ENCODE data around the gene ATP7A.

ATP7A gene

GRCh38 chrX:78027798-78028197 lies 117.3 kb downstream of the ATP7A start:
- TF ChIP-seq, protein P1, sequence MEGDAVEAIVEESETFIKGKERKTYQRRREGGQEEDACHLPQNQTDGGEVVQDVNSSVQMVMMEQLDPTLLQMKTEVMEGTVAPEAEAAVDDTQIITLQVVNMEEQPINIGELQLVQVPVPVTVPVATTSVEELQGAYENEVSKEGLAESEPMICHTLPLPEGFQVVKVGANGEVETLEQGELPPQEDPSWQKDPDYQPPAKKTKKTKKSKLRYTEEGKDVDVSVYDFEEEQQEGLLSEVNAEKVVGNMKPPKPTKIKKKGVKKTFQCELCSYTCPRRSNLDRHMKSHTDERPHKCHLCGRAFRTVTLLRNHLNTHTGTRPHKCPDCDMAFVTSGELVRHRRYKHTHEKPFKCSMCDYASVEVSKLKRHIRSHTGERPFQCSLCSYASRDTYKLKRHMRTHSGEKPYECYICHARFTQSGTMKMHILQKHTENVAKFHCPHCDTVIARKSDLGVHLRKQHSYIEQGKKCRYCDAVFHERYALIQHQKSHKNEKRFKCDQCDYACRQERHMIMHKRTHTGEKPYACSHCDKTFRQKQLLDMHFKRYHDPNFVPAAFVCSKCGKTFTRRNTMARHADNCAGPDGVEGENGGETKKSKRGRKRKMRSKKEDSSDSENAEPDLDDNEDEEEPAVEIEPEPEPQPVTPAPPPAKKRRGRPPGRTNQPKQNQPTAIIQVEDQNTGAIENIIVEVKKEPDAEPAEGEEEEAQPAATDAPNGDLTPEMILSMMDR (IDR thresholded peaks at IDR 0.05; ENCODE audit: insufficient read depth, low read depth, low read length, missing control alignments): no peak
- no peak for DNase-seq (ENCODE audit: low read depth)
- H3K4me3 ChIP-seq (ENCODE audit: low read depth, low read length): no peak overlapping the region

DNA sequence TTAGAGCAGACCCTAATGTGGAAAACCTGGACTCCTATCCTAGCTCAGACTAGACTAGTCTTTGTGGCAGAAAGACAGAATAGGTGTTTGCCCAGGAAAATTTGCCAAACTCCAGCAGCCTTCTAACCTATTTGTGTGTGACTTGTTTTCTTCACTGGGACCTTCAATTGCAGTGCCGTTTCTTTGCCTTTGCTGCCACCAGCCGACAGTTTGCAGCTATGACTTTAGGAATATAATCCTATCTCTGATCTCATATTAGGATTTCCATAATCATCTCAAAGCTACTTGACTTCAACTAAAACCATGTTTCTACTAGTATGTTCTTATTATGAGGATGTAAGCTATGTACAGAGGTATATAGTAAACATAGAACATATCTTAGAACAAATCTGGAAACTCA lies 119.2 kb downstream of the ATP7A start:
- TF ChIP-seq, protein P1 (IDR thresholded peaks at IDR 0.05; ENCODE audit: insufficient read depth, low read depth, low read length, missing control alignments): peak; percentile 35
- DNase-seq (ENCODE audit: low read depth): peak; percentile 48
- H3K4me3 ChIP-seq (ENCODE audit: low read depth, low read length): no peak overlapping the region

- TF ChIP-seq, protein P1 (IDR thresholded peaks at IDR 0.05; ENCODE audit: insufficient read depth, low read depth, low read length, missing control alignments): no peak
- no peak for DNase-seq (ENCODE audit: low read depth)
These were observed 124.6 kb downstream of the ATP7A start for GRCh38 chrX:78035061-78035460.

DNA sequence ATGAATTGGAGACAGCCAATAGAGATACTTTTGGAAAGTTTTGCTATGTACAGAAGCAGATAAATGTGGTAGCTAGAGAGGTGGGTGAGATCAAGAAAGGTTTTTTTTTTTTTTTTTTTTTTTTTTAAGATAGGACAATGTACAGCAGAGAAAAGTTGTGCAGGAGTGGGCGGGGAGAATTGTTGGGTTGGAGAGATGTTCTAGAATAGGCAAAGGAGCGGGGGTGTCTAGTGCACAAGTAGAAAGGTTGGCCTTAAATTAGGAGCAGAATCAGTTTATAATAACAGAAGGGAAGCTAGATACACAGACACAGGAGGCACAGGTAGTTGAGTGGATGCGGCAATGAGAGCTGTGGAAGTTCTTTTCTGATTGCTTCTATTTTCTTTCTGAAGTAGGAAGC lies 127.4 kb downstream of the ATP7A start:
- no peak overlapping the region for H3K4me3 ChIP-seq (ENCODE audit: low read depth, low read length)
- TF ChIP-seq, protein P1 (IDR thresholded peaks at IDR 0.05; ENCODE audit: insufficient read depth, low read depth, low read length, missing control alignments): no peak
- DNase-seq (ENCODE audit: low read depth): no peak

More at GRCh38 chrX:78035061-78035460, 124.6 kb downstream of the ATP7A start:
- H3K4me3 ChIP-seq (ENCODE audit: low read depth, low read length): no peak overlapping the region

DNA sequence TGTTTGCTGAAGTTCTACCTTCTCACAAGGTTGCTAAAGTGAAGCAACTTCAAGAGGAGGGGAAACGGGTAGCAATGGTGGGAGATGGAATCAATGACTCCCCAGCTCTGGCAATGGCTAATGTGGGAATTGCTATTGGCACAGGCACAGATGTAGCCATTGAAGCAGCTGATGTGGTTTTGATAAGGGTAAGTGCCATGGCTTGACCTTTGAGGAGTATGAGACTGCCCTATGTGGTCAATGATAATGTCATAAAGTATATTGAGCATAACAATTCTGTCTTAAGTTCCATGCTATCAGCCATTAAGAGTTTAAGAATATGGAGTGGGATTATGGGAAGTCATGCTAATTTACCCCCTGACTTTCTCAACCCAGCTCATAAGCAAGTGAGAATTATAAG lies 132.1 kb downstream of the ATP7A start:
- H3K4me3 ChIP-seq (ENCODE audit: low read depth, low read length): no peak overlapping the region
- DNase-seq (ENCODE audit: low read depth): no peak
- TF ChIP-seq, protein P1 (IDR thresholded peaks at IDR 0.05; ENCODE audit: insufficient read depth, low read depth, low read length, missing control alignments): no peak

DNA sequence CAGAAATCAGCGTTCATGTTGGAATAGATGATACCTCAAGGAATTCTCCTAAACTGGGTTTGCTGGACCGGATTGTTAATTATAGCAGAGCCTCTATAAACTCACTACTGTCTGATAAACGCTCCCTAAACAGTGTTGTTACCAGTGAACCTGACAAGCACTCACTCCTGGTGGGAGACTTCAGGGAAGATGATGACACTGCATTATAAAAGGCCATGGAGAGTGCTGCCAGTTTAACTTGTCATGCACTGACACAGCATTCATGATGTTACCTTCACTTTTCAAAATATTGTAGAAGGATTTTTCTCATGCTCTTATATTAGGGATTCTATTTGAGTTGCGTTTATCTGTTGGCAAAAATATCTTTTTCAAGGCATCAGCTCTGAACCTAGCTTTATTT lies 135.9 kb downstream of the ATP7A start:
- H3K4me3 ChIP-seq (ENCODE audit: low read depth, low read length): no peak overlapping the region
- TF ChIP-seq, protein P1 (IDR thresholded peaks at IDR 0.05; ENCODE audit: insufficient read depth, low read depth, low read length, missing control alignments): no peak
- DNase-seq (ENCODE audit: low read depth): no peak

DNA sequence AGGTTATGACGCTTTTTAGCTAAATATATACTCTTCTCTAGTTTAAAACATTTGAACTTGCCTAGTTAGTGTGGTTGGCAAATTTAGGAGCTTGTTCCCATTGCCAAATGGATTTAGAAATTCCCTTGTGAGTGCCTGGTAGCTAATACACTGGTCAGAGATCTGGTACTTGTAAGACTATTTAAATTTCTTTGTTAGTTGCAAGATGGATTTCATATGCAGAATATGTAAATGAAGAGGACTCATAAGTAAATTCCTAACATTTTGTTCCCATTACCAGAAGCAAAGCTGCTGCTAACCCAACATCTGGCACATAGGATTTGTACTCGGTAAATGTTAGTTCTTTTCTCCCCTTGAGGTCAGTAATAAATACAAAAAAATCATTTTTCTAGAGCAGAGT lies 137.6 kb downstream of the ATP7A start:
- DNase-seq (ENCODE audit: low read depth): no peak
- TF ChIP-seq, protein P1 (IDR thresholded peaks at IDR 0.05; ENCODE audit: insufficient read depth, low read depth, low read length, missing control alignments): no peak
- no peak overlapping the region for H3K4me3 ChIP-seq (ENCODE audit: low read depth, low read length)
